ENCODE measurements around the gene NUP54.
A peak's percentile ranks its signal among the peaks of the same experiment; 100 is the strongest.

NUP54 gene

GRCh38 chr4:76078033-76078613 is 70.1 kb downstream of the NUP54 start:
- H3K27me3 ChIP-seq (ENCODE audit: insufficient read depth, low read length, poor library complexity): no peaks in the 10 kb centered on the region
- H2AK5ac ChIP-seq (ENCODE audit: low read length): no peak overlapping the region
- no peak overlapping the region for H3K9ac ChIP-seq (ENCODE audit: low read length)
- no peak overlapping the region for H4K5ac ChIP-seq (ENCODE audit: low read length)
- no peaks in the 10 kb centered on the region for H3K4me1 ChIP-seq (ENCODE audit: control insufficient read depth, low read depth, low read length)
- no peak overlapping the region for H2BK120ac ChIP-seq (ENCODE audit: low read depth, low read length)
- H3K79me1 ChIP-seq (ENCODE audit: low read length): no peaks in the 10 kb centered on the region
- no peak overlapping the region for H3K27ac ChIP-seq (ENCODE audit: low read depth, low read length)
- H3K4me2 ChIP-seq (ENCODE audit: low read length): no peak overlapping the region
- H2BK15ac ChIP-seq (replicated peaks; ENCODE audit: low read depth): no peak overlapping the region
- H3K4me3 ChIP-seq (ENCODE audit: low read length): no peak overlapping the region
- no peak overlapping the region for H3K4ac ChIP-seq (ENCODE audit: low read depth, low read length)
- WGBS (ENCODE audit: extremely low coverage, insufficient coverage, low lambda C conversion rate): no CpG with 5 or more reads among the region's 4 CpGs
- H3K36me3 ChIP-seq (ENCODE audit: control insufficient read depth, insufficient read depth, low read length): no peaks in the 10 kb centered on the region
- DNase-seq: no peak
- H3K18ac ChIP-seq (ENCODE audit: low read length): no peak overlapping the region
- no peak overlapping the region for H2BK5ac ChIP-seq (ENCODE audit: low read length)
- H3K79me2 ChIP-seq (ENCODE audit: control insufficient read depth, insufficient read depth, low read length): no peaks in the 10 kb centered on the region
- no peak overlapping the region for H3K56ac ChIP-seq (ENCODE audit: low read length)
- H4K8ac ChIP-seq (ENCODE audit: low read depth, low read length): no peak overlapping the region
- no peak overlapping the region for H3K23ac ChIP-seq (ENCODE audit: low read length)

GRCh38 chr4:76074993-76075600 is 73.1 kb downstream of the NUP54 start:
- WGBS (ENCODE audit: extremely low coverage, insufficient coverage, low lambda C conversion rate): no CpG with 5 or more reads among the region's 4 CpGs
- Histone ChIP-seq H3K56ac (ENCODE audit: low read length) (no peak overlapping the region), H2BK15ac (replicated peaks; ENCODE audit: low read depth) (no peak overlapping the region), H3K27ac (ENCODE audit: low read depth, low read length) (no peak overlapping the region), H3K27me3 (ENCODE audit: insufficient read depth, low read length, poor library complexity) (no peaks in the 10 kb centered on the region), H4K5ac (ENCODE audit: low read length) (no peak overlapping the region), H3K4me2 (ENCODE audit: low read length) (no peak overlapping the region), H2BK120ac (ENCODE audit: low read depth, low read length) (no peak overlapping the region), H3K36me3 (ENCODE audit: control insufficient read depth, insufficient read depth, low read length) (no peaks in the 10 kb centered on the region), H3K23ac (ENCODE audit: low read length) (no peak overlapping the region), H3K4me1 (ENCODE audit: control insufficient read depth, low read depth, low read length) (no peaks in the 10 kb centered on the region), H4K8ac (ENCODE audit: low read depth, low read length) (no peak overlapping the region), H2AK5ac (ENCODE audit: low read length) (no peak overlapping the region), H3K4ac (ENCODE audit: low read depth, low read length) (no peak overlapping the region), H3K4me3 (ENCODE audit: low read length) (no peak overlapping the region), H2BK5ac (ENCODE audit: low read length) (no peak overlapping the region), H3K9ac (ENCODE audit: low read length) (no peak overlapping the region), H3K79me2 (ENCODE audit: control insufficient read depth, insufficient read depth, low read length) (no peaks in the 10 kb centered on the region), H3K79me1 (ENCODE audit: low read length) (no peaks in the 10 kb centered on the region), H3K18ac (ENCODE audit: low read length) (no peak overlapping the region)
- DNase-seq: no peak

- Histone ChIP-seq H2AK5ac (ENCODE audit: low read length) (no peak within 1 kb of the TSS), H2BK15ac (replicated peaks; ENCODE audit: low read depth) (no peak within 1 kb of the TSS), H3K4me1 (ENCODE audit: control insufficient read depth, low read depth, low read length) (no peaks in the 10 kb centered on the region), H3K4ac (ENCODE audit: low read depth, low read length) (no peak within 1 kb of the TSS), H3K56ac (ENCODE audit: low read length) (no peak within 1 kb of the TSS), H4K8ac (ENCODE audit: low read depth, low read length) (no peak within 1 kb of the TSS), H3K18ac (ENCODE audit: low read length) (no peak within 1 kb of the TSS), H3K79me2 (ENCODE audit: control insufficient read depth, insufficient read depth, low read length) (no peaks in the 10 kb centered on the region), H3K27me3 (ENCODE audit: insufficient read depth, low read length, poor library complexity) (no peaks in the 10 kb centered on the region), H3K9ac (ENCODE audit: low read length) (no peak within 1 kb of the TSS), H3K23ac (ENCODE audit: low read length) (no peak within 1 kb of the TSS), H3K4me2 (ENCODE audit: low read length) (no peak within 1 kb of the TSS), H2BK5ac (ENCODE audit: low read length) (no peak within 1 kb of the TSS), H4K5ac (ENCODE audit: low read length) (no peak within 1 kb of the TSS), H3K27ac (ENCODE audit: low read depth, low read length) (no peak within 1 kb of the TSS), H3K36me3 (ENCODE audit: control insufficient read depth, insufficient read depth, low read length) (no peaks in the 10 kb centered on the region), H3K4me3 (ENCODE audit: low read length) (no peak within 1 kb of the TSS), H3K79me1 (ENCODE audit: low read length) (no peaks in the 10 kb centered on the region), H2BK120ac (ENCODE audit: low read depth, low read length) (no peak within 1 kb of the TSS)
- no CpG with 5 or more reads among the region's 1 CpG for WGBS (ENCODE audit: extremely low coverage, insufficient coverage, low lambda C conversion rate)
- no peak for DNase-seq
Observed at GRCh38 chr4:76074468-76074867, 73.7 kb downstream of the NUP54 start, which contains the start of gene ART3. TSS of gene ART3 (plus strand) at chr4:76074709. CDS start at chr4:76075890, 1,181 bp downstream.

GRCh38 chr4:76072760-76073159 is 75.4 kb downstream of the NUP54 start:
- Histone ChIP-seq H3K79me2 (ENCODE audit: control insufficient read depth, insufficient read depth, low read length) (no peaks in the 10 kb centered on the region), H2BK5ac (ENCODE audit: low read length) (no peak overlapping the region), H3K36me3 (ENCODE audit: control insufficient read depth, insufficient read depth, low read length) (no peaks in the 10 kb centered on the region), H3K23ac (ENCODE audit: low read length) (no peak overlapping the region), H3K4me2 (ENCODE audit: low read length) (no peak overlapping the region), H3K79me1 (ENCODE audit: low read length) (no peaks in the 10 kb centered on the region), H2AK5ac (ENCODE audit: low read length) (no peak overlapping the region), H3K27ac (ENCODE audit: low read depth, low read length) (no peak overlapping the region), H3K18ac (ENCODE audit: low read length) (no peak overlapping the region), H2BK15ac (replicated peaks; ENCODE audit: low read depth) (no peak overlapping the region), H3K56ac (ENCODE audit: low read length) (no peak overlapping the region), H3K9ac (ENCODE audit: low read length) (no peak overlapping the region), H4K5ac (ENCODE audit: low read length) (no peak overlapping the region), H4K8ac (ENCODE audit: low read depth, low read length) (no peak overlapping the region), H3K27me3 (ENCODE audit: insufficient read depth, low read length, poor library complexity) (no peaks in the 10 kb centered on the region), H3K4ac (ENCODE audit: low read depth, low read length) (no peak overlapping the region), H3K4me3 (ENCODE audit: low read length) (no peak overlapping the region), H3K4me1 (ENCODE audit: control insufficient read depth, low read depth, low read length) (no peaks in the 10 kb centered on the region), H2BK120ac (ENCODE audit: low read depth, low read length) (no peak overlapping the region)
- peak; percentile 54 for DNase-seq
- no CpG with 5 or more reads among the region's 4 CpGs for WGBS (ENCODE audit: extremely low coverage, insufficient coverage, low lambda C conversion rate)

- no peak overlapping the region for H2BK15ac ChIP-seq (replicated peaks; ENCODE audit: low read depth)
- no peaks in the 10 kb centered on the region for H3K36me3 ChIP-seq (ENCODE audit: control insufficient read depth, insufficient read depth, low read length)
- no peak overlapping the region for H3K4me2 ChIP-seq (ENCODE audit: low read length)
- H3K4me3 ChIP-seq (ENCODE audit: low read length): no peak overlapping the region
- H2BK5ac ChIP-seq (ENCODE audit: low read length): no peak overlapping the region
- no peaks in the 10 kb centered on the region for H3K79me1 ChIP-seq (ENCODE audit: low read length)
- no peak overlapping the region for H4K8ac ChIP-seq (ENCODE audit: low read depth, low read length)
- H3K27me3 ChIP-seq (ENCODE audit: insufficient read depth, low read length, poor library complexity): no peaks in the 10 kb centered on the region
- H4K5ac ChIP-seq (ENCODE audit: low read length): no peak overlapping the region
- H3K79me2 ChIP-seq (ENCODE audit: control insufficient read depth, insufficient read depth, low read length): no peaks in the 10 kb centered on the region
- no peak overlapping the region for H2AK5ac ChIP-seq (ENCODE audit: low read length)
- peak; percentile 72 for DNase-seq
- no peaks in the 10 kb centered on the region for H3K4me1 ChIP-seq (ENCODE audit: control insufficient read depth, low read depth, low read length)
- no peak overlapping the region for H3K9ac ChIP-seq (ENCODE audit: low read length)
- H3K27ac ChIP-seq (ENCODE audit: low read depth, low read length): no peak overlapping the region
- H3K23ac ChIP-seq (ENCODE audit: low read length): no peak overlapping the region
- no peak overlapping the region for H2BK120ac ChIP-seq (ENCODE audit: low read depth, low read length)
- H3K18ac ChIP-seq (ENCODE audit: low read length): no peak overlapping the region
- no peak overlapping the region for H3K4ac ChIP-seq (ENCODE audit: low read depth, low read length)
- H3K56ac ChIP-seq (ENCODE audit: low read length): no peak overlapping the region
- WGBS (ENCODE audit: extremely low coverage, insufficient coverage, low lambda C conversion rate): no CpG with 5 or more reads among the region's 2 CpGs
Observed at GRCh38 chr4:76067652-76068286, 80.4 kb downstream of the NUP54 start.

Measured in mesendoderm (in vitro differentiated cells).